K562 (cell line): Measurements from ENCODE around the gene CCDC87. TPM values are rescaled to one million over a fixed set of nuclear protein-coding genes. Genes with fewer than 3 reads are reported as not detected.

Source experiments
- CCNT2 ChIP-seq: IDR thresholded peaks from 2 replicates; pipeline ENCODE4 v1.6.1; 2011; ENCODE audit warnings: borderline replicate concordance, low read depth, mild to moderate bottlenecking, moderate library complexity, mixed read lengths, low read length; ENCODE audit not compliant: insufficient read length; ENCODE audit errors: extremely low read depth
- EGR1 ChIP-seq: fragments of 450-650 bp; conservative IDR thresholded peaks from 2 replicates; pipeline ENCODE4 v1.6.1; 2017; ENCODE audit warnings: mild to moderate bottlenecking
- ERF ChIP-seq: fragments of 450-650 bp; formaldehyde crosslinking; IDR thresholded peaks from 2 replicates; pipeline ENCODE4 v1.4.0; 2020; ENCODE audit warnings: mild to moderate bottlenecking, mixed read lengths
- HMG20A ChIP-seq: fragments of 450-650 bp; formaldehyde crosslinking; conservative IDR thresholded peaks from 2 replicates; pipeline ENCODE4 v1.4.0; 2020; ENCODE audit warnings: mild to moderate bottlenecking, mixed read lengths
- MGA ChIP-seq: fragments of 450-650 bp; IDR thresholded peaks from 2 replicates; pipeline ENCODE4 v1.6.1; 2016; ENCODE audit warnings: mild to moderate bottlenecking, moderate library complexity
- MXI1 ChIP-seq: IDR thresholded peaks from 2 replicates; pipeline ENCODE4 v1.6.1; 2011; ENCODE audit warnings: low read depth, mild to moderate bottlenecking, improper control_type of control experiment, low read length
- RERE ChIP-seq: sonication (generic); formaldehyde crosslinking; IDR thresholded peaks from 2 replicates; pipeline ENCODE4 v1.8.0; 2023; ENCODE audit warnings: missing genetic modification reagents, mild to moderate bottlenecking, borderline replicate concordance
- RNF2 ChIP-seq: sonication (generic); IDR thresholded peaks from 2 replicates; pipeline ENCODE4 v1.6.1; 2016
- SRF ChIP-seq, 2 experiments: fragments of 250-450, 450-650 bp in 1 of 2; sonication (Bioruptor Pico) in 1 of 2; sonication (generic) in 1 of 2; formaldehyde crosslinking; IDR thresholded peaks; 2 replicates each; pipeline versions ENCODE4 v1.5.0 to v1.5.1; 2020 to 2022; ENCODE audit warnings: mild to moderate bottlenecking in 1 of 2, missing genetic modification reagents in 1 of 2
- ZNF175 ChIP-seq: fragments of 200-800 bp; sonication (Bioruptor generic); IDR thresholded peaks from 2 replicates; pipeline ENCODE4 v1.6.1; 2016; ENCODE audit warnings: low read depth, mild to moderate bottlenecking, missing genetic modification characterization, missing compliant biosample characterization
- ZNF354B ChIP-seq: fragments of 250-450 bp; sonication (Bioruptor Pico); IDR thresholded peaks from 2 replicates; pipeline ENCODE4 v1.4.0; 2020
- polyA plus RNA-seq, 8 experiments: library from polyadenylated mRNA; depleted of rRNA in 4 of 8; stranded (reverse) in 5 of 8; unstranded in 3 of 8; fragments of >200 nt; fragmentation: Nextera tagmentation in 2 of 8; fragmentation: Illumina TruSeq in 1 of 8; extraction: Ambion mirVana in 2 of 8; extraction: Trizol in 1 of 8; gene quantifications; 2 replicates each; pipeline versions ENCODE4 v1.2.1 to v1.2.3, GENCODE V29; 2011 to 2014; ENCODE audit warnings: inconsistent platforms in 1 of 8, missing spikeins in 1 of 8
- total RNA-seq, 7 experiments: library from RNA; depleted of rRNA in 6 of 7; stranded (reverse); fragments of >200 nt in 6 of 7; fragmentation: Illumina TruSeq in 2 of 7; extraction: Trizol in 2 of 7; gene quantifications; 2 replicates each; pipeline versions ENCODE4 v1.2.1 to v1.2.3, GENCODE V29; 2011 to 2021; ENCODE audit warnings: low replicate concordance in 1 of 7

CCDC87 gene
- total and polyA plus RNA-seq, 9 of the 15 experiments (the other 6 are each of a cell fraction or from before 2014, with no cell fraction given) = 0.03 to 0.44 (median 0.15) TPM; not detected in 1

GRCh38 chr11:66545701-66546367 lies 47.0 kb downstream of the CCDC87 start, which contains the start of gene ZDHHC24 (continued):
- TF ChIP-seq MGA (no peak), EGR1 (peak; percentile 72), RNF2 (no peak), MXI1 (peak; percentile 69), ZNF175 (CRISPR knock-in tag) (no peak), ERF (CRISPR knock-in tag) (no peak), RERE (CRISPR knock-in tag) (no peak), SRF (CRISPR knock-in tag; IDR thresholded peaks at IDR 0.05) (peak in 1 of 2 experiments; percentile 74; a peak in 1 of 4 replicates), ZNF354B (CRISPR knock-in tag) (no peak), HMG20A (CRISPR knock-in tag) (no peak), CCNT2 (peak; percentile 74)
